Activated CD8-positive, alpha-beta T cell treated with anti-CD3 and anti-CD28 coated beads for 36 hours (primary cell): Measurements from ENCODE around the gene UHRF1. TPM values are rescaled to one million over a fixed set of nuclear protein-coding genes. Genes with fewer than 3 reads are reported as not detected.

Experiments
- ATAC-seq: fragments of 200-7000 bp; cut with Tn5 transposase; one replicate; pipeline ENCODE4 v1.10.0; 2021; ENCODE audit warnings: mild to moderate bottlenecking, moderate library complexity
- CTCF ChIA-PET: fragments of 350-600 bp; sonication (Branson Sonifier 250); formaldehyde crosslinking; loops from one replicate; lab custom pipeline; 2021; ENCODE audit warnings: antibody characterized with exemption; lab: Charles Lee
- POLR2A ChIA-PET: fragments of 350-600 bp; sonication (Branson Sonifier 250); formaldehyde crosslinking; loops from one replicate; lab custom pipeline; 2021; ENCODE audit warnings: antibody characterized with exemption; lab: Charles Lee
- DNase-seq: peaks from one replicate; pipeline ENCODE4 v3.0.0-alpha.2; 2020
- H3K27ac Mint-ChIP-seq: one replicate; pipeline ENCODE4 v1.8.0; 2021; ENCODE audit warnings: mild to moderate bottlenecking, mixed read lengths
- H3K27me3 Mint-ChIP-seq: one replicate; pipeline ENCODE4 v1.8.0; 2021; ENCODE audit warnings: mixed read lengths
- H3K36me3 Mint-ChIP-seq: one replicate; pipeline ENCODE4 v1.8.0; 2021; ENCODE audit warnings: low read depth, mixed read lengths
- H3K4me1 Mint-ChIP-seq: one replicate; pipeline ENCODE4 v1.8.0; 2021; ENCODE audit warnings: low read depth, mixed read lengths
- H3K4me3 Mint-ChIP-seq: one replicate; pipeline ENCODE4 v1.8.0; 2021; ENCODE audit warnings: mild to moderate bottlenecking, moderate library complexity, mixed read lengths
- H3K9me3 Mint-ChIP-seq: one replicate; pipeline ENCODE4 v1.8.0; 2021; ENCODE audit warnings: mixed read lengths
- intact Hi-C: fragments of 100-400 bp; cut with micrococcal nuclease; formaldehyde crosslinking; loops from one replicate; pipeline ENCODE4 v1.10.0; 2022
- total RNA-seq, 2 experiments: library from RNA; stranded (reverse); gene quantifications; one replicate each; pipeline ENCODE4 v1.2.3, GENCODE V29; 2021
- TF ChIP-seq, protein P1 (sequence below): fragments of 200-600 bp; IDR thresholded peaks from one replicate; pipeline ENCODE4 v1.8.0; 2022; ENCODE audit warnings: antibody characterized with exemption, mild to moderate bottlenecking

The UHRF1 gene
- total RNA-seq, 2 experiments from 2014 or later = 173 to 175 TPM

DNA sequence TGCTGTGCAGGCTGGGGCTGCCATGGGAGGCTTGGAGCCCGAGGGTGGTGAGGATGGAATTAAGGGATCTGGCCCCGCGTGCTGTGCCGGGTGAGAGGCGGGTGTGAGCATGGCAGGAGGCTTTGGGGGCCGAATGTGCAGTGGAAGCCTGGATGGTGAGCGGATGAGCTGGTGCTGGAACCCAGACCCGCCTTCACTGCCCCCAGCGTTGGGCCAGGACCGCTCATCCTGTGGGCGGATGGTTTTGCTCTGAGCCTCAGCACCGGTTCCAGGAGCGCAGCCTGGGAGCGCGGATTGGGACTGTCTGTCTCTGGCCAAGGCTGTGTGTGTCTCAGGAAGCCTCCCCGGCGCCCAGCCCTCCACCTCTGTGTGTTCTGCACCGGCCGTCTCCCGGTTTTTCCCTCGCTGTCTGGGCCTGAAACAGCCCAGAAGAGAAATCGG lies 76.3 kb downstream of the UHRF1 start:
- CTCF ChIA-PET = no interaction called here
- no peaks in the 10 kb centered on the region for H3K36me3 Mint-ChIP-seq
- H3K27ac Mint-ChIP-seq = no peak overlapping the region
- H3K27me3 Mint-ChIP-seq = no peaks in the 10 kb centered on the region
- no peak for ATAC-seq
- TF ChIP-seq, protein P1, sequence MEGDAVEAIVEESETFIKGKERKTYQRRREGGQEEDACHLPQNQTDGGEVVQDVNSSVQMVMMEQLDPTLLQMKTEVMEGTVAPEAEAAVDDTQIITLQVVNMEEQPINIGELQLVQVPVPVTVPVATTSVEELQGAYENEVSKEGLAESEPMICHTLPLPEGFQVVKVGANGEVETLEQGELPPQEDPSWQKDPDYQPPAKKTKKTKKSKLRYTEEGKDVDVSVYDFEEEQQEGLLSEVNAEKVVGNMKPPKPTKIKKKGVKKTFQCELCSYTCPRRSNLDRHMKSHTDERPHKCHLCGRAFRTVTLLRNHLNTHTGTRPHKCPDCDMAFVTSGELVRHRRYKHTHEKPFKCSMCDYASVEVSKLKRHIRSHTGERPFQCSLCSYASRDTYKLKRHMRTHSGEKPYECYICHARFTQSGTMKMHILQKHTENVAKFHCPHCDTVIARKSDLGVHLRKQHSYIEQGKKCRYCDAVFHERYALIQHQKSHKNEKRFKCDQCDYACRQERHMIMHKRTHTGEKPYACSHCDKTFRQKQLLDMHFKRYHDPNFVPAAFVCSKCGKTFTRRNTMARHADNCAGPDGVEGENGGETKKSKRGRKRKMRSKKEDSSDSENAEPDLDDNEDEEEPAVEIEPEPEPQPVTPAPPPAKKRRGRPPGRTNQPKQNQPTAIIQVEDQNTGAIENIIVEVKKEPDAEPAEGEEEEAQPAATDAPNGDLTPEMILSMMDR = no peak
- no peak for DNase-seq
- H3K4me3 Mint-ChIP-seq = no peak overlapping the region
- no peaks in the 10 kb centered on the region for H3K9me3 Mint-ChIP-seq
- peaks cover 24% of the 10 kb centered on the region for H3K4me1 Mint-ChIP-seq
- intact Hi-C loops = no loop called here
- POLR2A ChIA-PET = no interaction called here

DNA sequence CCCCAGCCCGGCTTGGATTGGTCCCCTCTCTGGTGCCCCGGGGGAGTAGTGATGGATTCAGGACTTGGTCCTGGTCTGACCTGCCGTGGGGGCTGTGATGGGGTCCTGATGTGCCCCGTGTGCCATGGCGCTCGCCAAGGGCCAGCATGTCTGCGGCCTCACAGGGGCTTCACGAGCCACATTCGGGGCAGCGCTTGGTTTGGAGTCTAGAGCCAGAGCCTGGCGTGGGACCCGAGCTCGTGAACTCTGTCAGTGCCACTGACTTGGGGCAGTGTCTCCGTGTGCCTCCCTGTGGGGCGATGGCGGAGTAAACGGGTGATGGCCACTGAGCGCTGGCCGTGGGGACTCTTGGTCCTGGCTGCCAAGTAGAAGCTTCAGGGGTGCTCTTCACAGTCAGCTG lies 76.8 kb downstream of the UHRF1 start:
- H3K4me3 Mint-ChIP-seq = no peak overlapping the region
- intact Hi-C loops = no loop called here
- DNase-seq (no peak), ATAC-seq (no peak)
- no peaks in the 10 kb centered on the region for H3K9me3 Mint-ChIP-seq
- H3K4me1 Mint-ChIP-seq = peaks cover 22% of the 10 kb centered on the region
- no peaks in the 10 kb centered on the region for H3K36me3 Mint-ChIP-seq
- H3K27me3 Mint-ChIP-seq = no peaks in the 10 kb centered on the region
- TF ChIP-seq, protein P1 = no peak
- ChIA-PET CTCF (interaction anchor here (1.1 kb wide), 1 partner anchor 176 kb away, joined by 5 read pairs; no protein-coding TSS in a partner anchor), POLR2A (no interaction called here)
- H3K27ac Mint-ChIP-seq = no peak overlapping the region

DNA sequence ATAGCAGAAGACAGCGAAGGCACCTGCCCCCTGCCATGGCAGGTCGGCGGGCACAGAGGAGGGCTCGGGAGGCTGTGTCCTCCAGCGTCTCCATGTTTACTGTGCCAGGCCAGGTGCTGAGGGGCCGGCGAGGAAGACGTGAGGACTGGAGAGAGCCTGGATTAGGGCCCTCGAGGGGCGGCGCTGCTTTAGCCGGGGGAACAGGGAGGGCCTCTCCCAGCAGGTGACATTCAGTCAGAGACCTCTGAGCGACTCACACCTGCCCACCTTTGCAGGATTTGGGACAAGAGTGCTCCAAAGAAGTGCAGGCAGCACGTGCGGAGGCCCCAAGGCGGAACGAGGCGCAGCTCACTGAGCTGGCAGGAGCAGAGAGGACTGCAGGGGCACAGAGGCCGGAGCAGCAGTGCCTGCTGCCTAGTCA lies 77.2 kb downstream of the UHRF1 start:
- ChIA-PET CTCF (interaction anchor here (0.6 to 1.1 kb wide), 2 partner anchors 177 to 1019 kb away, joined by 3 to 5 read pairs; no protein-coding TSS in a partner anchor), POLR2A (no interaction called here)
- H3K4me3 Mint-ChIP-seq = no peak overlapping the region
- TF ChIP-seq, protein P1 = no peak
- ATAC-seq (no peak), DNase-seq (no peak)
- no peaks in the 10 kb centered on the region for H3K36me3 Mint-ChIP-seq
- intact Hi-C loops = no loop called here
- H3K4me1 Mint-ChIP-seq = peaks cover 20% of the 10 kb centered on the region
- H3K9me3 Mint-ChIP-seq = no peaks in the 10 kb centered on the region
- H3K27me3 Mint-ChIP-seq = no peaks in the 10 kb centered on the region
- no peak overlapping the region for H3K27ac Mint-ChIP-seq

- POLR2A ChIA-PET = no interaction called here
- no peak overlapping the region for H3K27ac Mint-ChIP-seq
- H3K27me3 Mint-ChIP-seq = no peaks in the 10 kb centered on the region
- TF ChIP-seq, protein P1 = no peak
- no peak overlapping the region for H3K4me3 Mint-ChIP-seq
- intact Hi-C loops = no loop called here
- H3K4me1 Mint-ChIP-seq = peaks cover 17% of the 10 kb centered on the region
- no peak for DNase-seq
- CTCF ChIA-PET = interaction anchor here (0.6 to 2.1 kb wide), 4 partner anchors 14 to 1020 kb away, joined by 3 to 7 read pairs (median 4); no protein-coding TSS in a partner anchor
- H3K9me3 Mint-ChIP-seq = peaks cover 4% of the 10 kb centered on the region
- peaks cover 6% of the 10 kb centered on the region for H3K36me3 Mint-ChIP-seq
- no peak for ATAC-seq
Observed at GRCh38 chr19:4987256-4987655, 78.0 kb downstream of the UHRF1 start.

- H3K9me3 Mint-ChIP-seq = peaks cover 4% of the 10 kb centered on the region
- H3K4me1 Mint-ChIP-seq = peaks cover 16% of the 10 kb centered on the region
- intact Hi-C loops = no loop called here
- DNase-seq = no peak
- H3K4me3 Mint-ChIP-seq = no peak overlapping the region
- H3K27ac Mint-ChIP-seq = no peak overlapping the region
- ChIA-PET POLR2A (no interaction called here), CTCF (interaction anchor here (0.8 to 2.1 kb wide), 2 partner anchors 14 to 43 kb away, joined by 3 to 7 read pairs; no protein-coding TSS in a partner anchor)
- ATAC-seq = no peak
- TF ChIP-seq, protein P1 = no peak
- H3K27me3 Mint-ChIP-seq = no peaks in the 10 kb centered on the region
- peaks cover 9% of the 10 kb centered on the region for H3K36me3 Mint-ChIP-seq
Observed at GRCh38 chr19:4987692-4988370, 78.5 kb downstream of the UHRF1 start.
